NK-92 (cell line): ENCODE measurements around the gene KRTAP4-11.
"Not testable (repeated sequence)": the region's sequence is repeated elsewhere in the genome, so short reads cannot be mapped to it uniquely, and the experiment has no call there.

ENCODE experiments used
- DNase-seq: peaks from one replicate; lab custom pipeline; 2025; ENCODE audit not compliant: unreplicated experiment; lab: John Stamatoyannopoulos, UW

KRTAP4-11 gene

GRCh38 chr17:41088760-41089352, 29.3 kb downstream of the KRTAP4-11 start:
- not testable (repeated sequence) for DNase-seq

DNA sequence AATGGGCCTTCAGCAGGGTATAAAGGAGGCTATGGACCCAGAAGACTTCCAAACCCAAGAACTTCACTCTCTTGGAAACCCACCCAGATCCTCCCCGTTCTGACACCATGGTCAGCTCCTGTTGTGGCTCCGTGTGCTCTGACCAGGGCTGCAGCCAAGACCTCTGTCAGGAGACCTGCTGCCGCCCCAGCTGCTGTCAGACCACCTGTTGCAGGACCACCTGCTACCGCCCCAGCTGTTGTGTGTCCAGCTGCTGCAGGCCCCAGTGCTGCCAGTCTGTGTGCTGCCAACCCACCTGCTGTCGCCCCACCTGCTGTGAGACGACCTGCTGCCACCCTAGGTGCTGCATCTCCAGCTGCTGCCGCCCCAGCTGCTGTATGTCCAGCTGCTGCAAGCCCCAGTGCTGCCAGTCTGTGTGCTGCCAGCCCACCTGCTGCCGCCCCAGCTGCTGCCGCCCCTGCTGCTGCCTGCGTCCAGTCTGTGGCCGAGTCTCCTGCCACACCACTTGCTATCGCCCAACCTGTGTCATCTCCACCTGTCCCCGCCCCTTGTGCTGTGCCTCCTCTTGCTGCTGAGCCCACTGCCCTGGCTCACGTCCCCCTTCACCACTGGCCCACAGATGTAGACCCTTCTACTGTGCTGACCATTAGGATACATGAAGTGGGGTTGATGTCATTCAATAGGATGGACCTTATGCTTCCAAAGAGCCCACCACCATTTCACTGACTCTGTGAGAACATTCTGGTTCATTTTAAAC, 33.9 kb downstream of the KRTAP4-11 start, which contains the start of gene KRTAP4-7:
Gene KRTAP4-7 (plus strand): TSS at position 51 of the 757 bp plus-strand sequence. CDS start 57 bp downstream, at position 108.
- DNase-seq = not testable (repeated sequence)

DNA sequence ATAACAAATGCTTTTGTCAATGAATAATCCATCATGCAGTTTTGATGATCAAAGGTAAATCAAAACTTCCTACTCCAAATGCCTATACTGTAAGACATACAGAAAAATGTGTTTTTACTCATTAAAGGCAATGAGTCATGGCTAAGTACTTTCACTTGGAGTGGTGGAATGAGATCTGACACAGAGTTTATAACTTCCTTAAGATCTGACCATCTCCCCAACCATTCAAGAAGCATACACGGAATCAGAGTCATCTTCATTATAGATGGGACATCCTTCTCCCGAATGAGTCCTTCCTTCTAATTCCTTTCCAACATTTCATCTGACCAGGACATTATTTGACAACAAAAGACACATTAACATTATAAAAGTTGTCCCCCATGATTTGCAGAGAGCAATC, 34.7 kb downstream of the KRTAP4-11 start:
- not testable (repeated sequence) for DNase-seq

GRCh38 chr17:41082626-41083025, 35.5 kb downstream of the KRTAP4-11 start:
- DNase-seq = no peak

DNA sequence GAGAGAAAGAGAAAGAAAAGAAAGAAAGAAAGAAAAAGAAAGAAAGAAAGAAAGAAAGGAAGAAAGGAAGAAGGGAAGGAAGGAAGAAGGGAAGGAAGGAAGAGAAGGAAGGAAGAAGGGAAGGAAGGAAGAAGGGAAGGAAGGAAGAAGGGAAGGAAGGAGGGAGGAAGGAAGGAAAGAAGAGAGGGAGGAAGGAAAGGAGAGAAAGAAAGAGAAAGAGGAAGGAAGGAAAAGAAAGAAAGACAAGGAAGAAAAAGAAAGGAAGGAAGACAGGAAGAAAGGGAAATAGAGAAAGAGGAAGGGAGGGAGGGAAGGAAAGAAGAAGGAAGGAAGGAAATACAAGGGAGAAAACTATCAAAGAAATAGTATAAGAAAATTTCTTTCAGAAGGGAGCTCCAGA, 41.4 kb downstream of the KRTAP4-11 start:
- DNase-seq = no peak

GRCh38 chr17:41073676-41074075, 44.5 kb downstream of the KRTAP4-11 start:
- DNase-seq = no peak

DNA sequence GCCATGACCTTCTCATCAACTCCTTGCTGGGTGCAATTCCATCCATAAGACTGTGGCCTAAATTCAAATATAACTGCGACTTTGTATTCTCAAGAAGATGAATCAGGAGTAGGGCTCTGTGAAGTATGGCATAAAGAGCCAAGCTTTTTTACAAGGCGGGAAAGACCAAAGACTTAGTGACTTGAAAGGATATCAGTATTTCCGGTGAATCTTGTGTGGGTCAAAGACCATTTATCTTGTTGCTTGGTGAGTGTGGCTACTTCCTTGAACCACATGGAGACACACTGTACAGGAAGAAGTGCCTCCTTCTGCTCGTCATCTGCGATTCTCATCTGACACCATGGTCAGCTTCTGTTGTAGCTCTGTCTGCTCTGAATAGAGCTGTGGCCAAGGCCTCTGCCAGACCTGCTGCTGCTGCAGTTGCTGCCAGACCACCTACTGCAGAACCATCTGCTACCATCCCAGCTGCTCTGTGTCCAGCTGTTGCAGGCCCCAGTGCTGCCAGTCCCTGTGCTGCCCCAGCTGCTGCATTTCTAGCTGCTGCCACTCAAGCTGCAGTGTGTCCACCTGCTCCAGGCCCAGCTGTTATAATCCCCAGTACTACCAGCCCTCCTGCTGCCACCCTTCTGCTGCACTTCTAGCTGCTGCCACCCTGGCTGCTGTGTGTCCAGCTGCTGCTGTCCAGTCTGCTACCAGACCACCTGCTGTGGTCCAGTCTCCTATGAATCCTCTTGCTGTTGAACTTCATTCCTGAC, 46.4 kb downstream of the KRTAP4-11 start:
- no peak for DNase-seq

- no peak for DNase-seq
These were observed 49.1 kb downstream of the KRTAP4-11 start for GRCh38 chr17:41069031-41069430.

DNA sequence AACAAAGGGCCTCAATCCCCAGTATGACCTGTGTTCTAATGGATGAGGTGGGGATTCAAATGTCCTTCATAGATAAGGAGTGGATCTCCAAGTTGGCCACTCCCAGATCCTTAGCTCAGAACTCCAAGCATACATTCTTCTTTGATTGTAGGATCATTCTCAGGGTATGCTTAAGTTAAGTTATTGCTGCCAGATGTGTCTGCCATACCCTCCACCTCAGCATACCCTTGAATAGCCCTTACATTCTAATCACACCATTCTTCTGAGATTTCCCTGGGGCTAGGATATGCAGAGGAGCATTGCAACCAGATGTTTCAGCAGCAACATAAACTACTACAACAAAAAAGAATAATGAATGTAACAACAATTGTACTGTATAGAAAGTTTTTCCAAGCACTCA, 50.9 kb downstream of the KRTAP4-11 start:
- DNase-seq = no peak
